GM19438 (cell line): ENCODE results near the gene PPIF.

Source experiments
- ATAC-seq: cut with Tn5 transposase; IDR thresholded peaks from one replicate; pipeline ENCODE4 v1.9.1; 2021; ENCODE audit warnings: low read depth; ENCODE audit not compliant: unreplicated experiment

PPIF gene

DNA sequence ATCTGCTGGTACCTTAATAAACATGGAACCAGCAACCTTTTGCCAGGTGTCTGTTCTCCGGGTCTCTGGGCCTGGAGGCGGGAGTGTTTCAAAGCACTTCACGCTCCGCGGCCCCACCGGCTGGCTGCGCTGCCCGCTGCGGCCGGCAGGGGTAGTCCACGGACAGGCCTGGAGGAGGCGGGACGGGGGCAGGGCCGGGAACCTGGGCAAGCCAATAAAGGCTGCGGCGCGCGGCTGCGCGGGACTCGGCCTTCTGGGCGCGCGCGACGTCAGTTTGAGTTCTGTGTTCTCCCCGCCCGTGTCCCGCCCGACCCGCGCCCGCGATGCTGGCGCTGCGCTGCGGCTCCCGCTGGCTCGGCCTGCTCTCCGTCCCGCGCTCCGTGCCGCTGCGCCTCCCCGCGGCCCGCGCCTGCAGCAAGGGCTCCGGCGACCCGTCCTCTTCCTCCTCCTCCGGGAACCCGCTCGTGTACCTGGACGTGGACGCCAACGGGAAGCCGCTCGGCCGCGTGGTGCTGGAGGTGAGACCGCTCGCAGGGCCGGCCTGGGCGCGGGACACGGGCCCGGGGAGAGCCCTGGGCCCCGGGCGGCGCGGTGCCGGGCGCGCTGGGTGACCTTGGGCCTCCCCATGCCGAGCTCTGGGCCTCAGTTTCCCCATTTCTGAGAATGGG, at the start of gene PPIF:
PPIF (plus strand) TSS at position 244 of the 668 bp plus-strand sequence; CDS start at position 324, 80 bp downstream.
- ATAC-seq, result peak; percentile 87

- ATAC-seq, result no peak
These were observed 48.6 kb upstream of the PPIF start for GRCh38 chr10:79298403-79299244.

DNA sequence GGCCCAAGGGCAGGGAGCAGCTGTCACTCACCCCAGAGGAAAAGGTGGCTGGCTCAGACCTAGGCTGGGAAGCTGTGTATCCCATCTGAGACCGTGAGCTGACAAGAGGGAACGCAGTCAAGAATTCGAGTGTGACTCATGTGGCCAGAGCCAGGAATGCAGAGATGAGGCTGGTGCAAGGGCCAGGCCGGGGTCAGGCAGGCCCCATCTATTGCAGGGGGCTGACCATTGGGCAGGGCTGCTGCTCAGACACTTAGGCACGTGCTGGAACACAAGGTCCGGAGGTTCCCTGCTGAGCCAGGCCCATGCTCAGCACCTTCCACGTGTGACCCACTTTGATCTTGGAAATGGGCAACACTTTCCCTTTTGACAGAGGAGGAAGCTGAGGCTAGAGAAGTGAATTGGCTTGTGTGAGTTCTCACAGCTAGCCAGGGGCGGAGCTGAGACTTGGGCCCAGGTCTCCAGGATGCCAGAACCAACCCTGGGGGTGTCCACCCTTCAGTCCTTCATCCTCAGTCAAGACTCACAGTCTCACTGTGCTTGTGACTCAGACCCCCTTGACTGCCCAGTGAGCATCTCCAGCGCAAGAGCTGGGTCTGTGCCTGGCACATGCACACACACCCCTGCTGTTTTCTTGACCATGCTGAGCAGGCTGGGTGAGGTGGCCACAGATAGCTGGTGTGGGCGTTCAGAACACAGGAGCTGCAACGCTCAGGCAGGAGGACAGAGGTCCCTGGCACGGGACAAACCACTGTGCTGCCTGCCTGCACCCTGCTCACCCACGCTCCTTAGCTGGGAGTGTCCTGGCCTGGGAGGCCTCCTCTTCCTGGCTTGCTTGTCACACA, 47.6 kb upstream of the PPIF start:
- no peak for ATAC-seq

DNA sequence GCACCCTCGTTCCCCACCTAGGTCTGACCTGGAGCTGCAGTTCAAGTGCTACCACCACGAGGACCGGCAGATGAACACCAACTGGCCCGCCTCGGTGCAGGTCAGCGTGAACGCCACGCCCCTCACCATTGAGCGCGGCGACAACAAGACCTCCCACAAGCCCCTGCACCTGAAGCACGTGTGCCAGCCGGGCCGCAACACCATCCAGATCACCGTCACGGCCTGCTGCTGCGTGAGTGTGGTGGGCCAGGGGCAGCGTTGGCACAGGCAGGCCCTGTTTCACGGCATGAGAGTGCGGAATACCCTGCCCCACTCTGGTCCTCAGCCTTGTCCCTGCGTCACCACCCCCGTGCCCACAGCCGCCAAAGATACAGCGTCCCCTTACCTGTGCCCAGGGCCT, 46.6 kb upstream of the PPIF start:
- ATAC-seq, result no peak

- no peak for ATAC-seq
These were observed 45.3 kb upstream of the PPIF start for GRCh38 chr10:79301754-79302530.

GRCh38 chr10:79303631-79304478, 43.4 kb upstream of the PPIF start:
- ATAC-seq, result no peak

DNA sequence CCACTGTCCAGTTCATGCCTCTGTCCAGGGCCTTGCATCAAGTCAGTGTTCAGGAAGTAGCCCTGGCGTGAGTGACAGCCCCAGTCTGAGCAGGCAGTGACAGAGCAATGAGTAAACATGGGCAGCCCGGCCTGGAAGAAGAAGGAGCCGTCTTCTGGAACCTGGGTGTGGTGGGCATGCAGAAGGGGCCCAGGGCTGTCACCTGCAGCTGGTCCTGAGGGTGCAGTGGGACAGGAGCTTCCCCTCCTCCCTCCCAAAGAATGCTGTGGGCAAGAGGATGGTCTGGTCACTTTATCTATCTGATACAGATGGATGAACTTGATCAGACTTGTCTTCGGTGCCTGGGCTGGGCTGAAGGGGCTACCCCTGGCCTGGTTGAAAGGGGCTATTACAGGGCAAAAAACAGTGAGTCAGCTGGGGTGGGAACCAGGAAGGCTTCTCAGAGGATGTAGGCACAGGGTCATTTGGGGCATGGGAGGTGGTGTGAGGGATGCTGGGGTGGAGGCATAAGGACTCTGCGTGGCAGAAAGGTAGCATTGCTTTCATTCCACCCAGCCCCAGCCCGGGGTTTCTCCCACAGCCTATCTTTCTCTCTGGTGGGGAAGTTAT, 42.7 kb upstream of the PPIF start:
- no peak for ATAC-seq

GRCh38 chr10:79305515-79305914, 41.8 kb upstream of the PPIF start:
- ATAC-seq, result no peak

GRCh38 chr10:79305988-79306387, 41.3 kb upstream of the PPIF start:
- no peak for ATAC-seq

DNA sequence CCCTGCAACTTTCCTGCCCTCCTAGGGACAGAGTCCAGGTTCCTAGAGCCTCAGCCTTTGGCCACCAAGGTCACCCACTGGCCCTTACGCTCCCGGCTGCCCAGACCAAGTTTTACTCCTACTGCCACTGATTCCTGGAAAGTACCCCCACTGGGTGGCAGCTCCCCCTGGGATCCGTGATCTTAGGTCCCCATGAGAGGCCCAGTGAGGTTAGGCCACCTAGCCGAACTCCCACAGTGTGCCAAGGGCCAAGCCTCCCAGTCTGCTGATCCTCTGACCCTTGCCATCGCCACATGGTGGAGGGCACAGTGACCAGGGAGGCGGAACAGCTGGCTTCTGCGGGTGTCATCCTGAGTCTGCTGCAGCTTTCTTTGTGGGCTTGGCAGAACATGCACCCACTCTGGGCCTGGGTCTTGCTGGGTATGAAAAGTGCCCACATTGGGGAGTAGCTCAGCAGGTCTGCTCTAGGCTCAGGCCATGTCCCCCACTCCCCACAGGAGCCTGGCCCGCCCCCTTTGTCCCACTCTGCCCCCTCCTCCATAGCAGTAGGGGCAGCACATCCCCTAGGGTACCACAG, 40.5 kb upstream of the PPIF start:
- ATAC-seq, result no peak

GRCh38 chr10:79308016-79308415, 39.3 kb upstream of the PPIF start:
- no peak for ATAC-seq

- no peak for ATAC-seq
These were observed 38.2 kb upstream of the PPIF start for GRCh38 chr10:79308969-79309665.

- ATAC-seq, result no peak
These were observed 36.9 kb upstream of the PPIF start for GRCh38 chr10:79310200-79310865.

DNA sequence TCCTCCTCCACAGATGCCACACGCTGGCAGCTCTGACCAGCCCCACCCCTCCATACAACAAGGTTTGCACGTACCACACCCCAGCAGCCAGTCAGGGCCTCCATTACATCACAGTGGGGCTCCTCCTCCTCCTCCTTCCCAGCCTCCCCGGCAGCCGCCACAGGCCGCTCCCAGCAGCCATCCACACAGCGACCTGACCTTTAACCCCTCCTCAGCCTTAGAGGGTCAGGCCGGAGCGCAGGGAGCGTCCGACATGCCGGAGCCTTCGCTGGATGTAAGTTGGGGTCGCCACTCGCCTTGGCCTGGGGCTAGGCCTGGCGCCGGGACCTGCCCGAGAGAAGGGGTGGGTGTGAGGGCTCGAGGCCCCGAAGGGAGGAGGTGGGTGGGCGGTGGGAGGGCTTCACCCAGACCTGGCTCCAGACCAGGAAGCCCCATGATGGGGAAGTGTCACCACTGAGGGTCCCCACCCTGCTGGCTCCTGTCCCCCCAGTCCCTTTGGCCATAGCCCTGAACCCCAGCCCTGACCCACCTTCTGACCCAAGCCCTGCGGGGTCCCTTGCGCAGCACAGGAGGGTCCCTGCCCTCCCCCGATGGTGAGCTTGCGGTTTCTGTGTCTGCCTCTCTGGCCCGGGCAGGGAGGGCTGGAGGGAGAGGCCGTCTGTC, 36.2 kb upstream of the PPIF start:
- no peak for ATAC-seq

DNA sequence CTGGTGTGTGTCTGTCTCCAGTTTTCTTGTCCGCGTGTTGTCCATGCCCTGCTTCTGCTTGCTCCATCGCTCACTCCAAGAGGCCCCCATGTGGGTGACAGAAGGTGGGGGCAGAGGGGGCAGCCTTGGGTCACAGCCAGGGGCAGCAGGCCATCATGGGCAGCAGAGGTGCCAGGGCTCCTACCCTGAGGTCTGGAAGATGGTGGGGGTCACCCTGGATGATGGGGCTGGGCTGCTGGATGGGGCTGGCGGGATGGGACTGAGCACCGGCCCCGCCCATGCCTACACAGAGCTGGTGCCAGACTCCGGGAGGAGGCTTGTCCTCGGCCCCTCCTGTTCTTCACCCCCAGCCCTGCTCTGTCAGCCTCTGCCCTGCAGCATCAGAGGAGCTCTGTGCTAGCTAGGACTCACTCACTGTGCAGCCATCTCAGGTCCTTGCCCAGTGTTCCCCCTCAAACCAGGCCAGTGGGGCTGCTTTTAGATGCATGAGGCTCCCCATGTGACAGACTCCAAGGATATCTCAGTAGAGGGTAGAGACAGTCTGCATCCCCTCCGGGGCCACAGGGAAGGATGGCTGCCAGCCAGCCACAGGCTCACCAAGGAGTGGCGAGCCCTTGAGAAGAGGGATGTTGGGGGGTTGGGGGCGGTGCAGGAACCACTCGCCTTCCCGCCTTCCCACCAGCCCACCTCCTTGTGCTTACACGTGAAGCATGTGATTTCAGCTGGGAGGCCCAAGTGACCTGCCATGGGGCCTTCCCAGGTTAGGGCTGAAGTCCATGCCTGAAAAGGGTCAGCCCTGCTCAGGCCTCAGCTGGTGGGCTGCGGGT, 35.5 kb upstream of the PPIF start:
- no peak for ATAC-seq

- ATAC-seq, result no peak
These were observed 34.6 kb upstream of the PPIF start for GRCh38 chr10:79312601-79313187.
